ELR (cell line): ENCODE results near the gene ANKRD9.
A peak's percentile ranks its signal among the peaks of the same experiment; 100 is the strongest.

Experiments used
- DNase-seq: peaks from one replicate; pipeline ENCODE4 v3.0.0-alpha.2; 2015; ENCODE audit warnings: low read depth

The ANKRD9 gene

GRCh38 chr14:102512793-102513300, 3.3 kb upstream of the ANKRD9 start:
- DNase-seq: no peak

- DNase-seq: no peak
These were observed 2.0 kb upstream of the ANKRD9 start for GRCh38 chr14:102511538-102511937.

GRCh38 chr14:102510616-102511520, 1.3 kb upstream of the ANKRD9 start:
- DNase-seq: no peak

- DNase-seq: peak; percentile 72
These were observed 516 bp downstream of the ANKRD9 start for GRCh38 chr14:102508774-102509745.

DNA sequence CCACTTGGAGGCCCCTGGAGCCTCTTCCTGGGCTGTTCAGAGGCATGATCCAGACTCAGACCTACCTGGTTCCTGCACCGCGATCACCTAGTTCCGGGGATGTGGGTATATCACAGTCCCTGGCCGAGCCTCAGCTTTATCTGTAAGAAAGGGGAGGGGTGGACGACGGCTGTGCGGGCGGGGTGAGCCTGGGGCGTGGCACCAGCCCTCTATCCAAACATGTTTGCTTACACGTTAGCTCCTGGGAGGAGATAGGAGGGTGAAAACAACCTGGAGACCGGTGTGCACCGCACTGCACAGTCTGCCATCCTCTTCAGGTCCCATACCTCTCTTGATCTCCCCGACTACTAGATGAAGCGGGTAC, 1.2 kb downstream of the ANKRD9 start:
- no peak for DNase-seq

DNA sequence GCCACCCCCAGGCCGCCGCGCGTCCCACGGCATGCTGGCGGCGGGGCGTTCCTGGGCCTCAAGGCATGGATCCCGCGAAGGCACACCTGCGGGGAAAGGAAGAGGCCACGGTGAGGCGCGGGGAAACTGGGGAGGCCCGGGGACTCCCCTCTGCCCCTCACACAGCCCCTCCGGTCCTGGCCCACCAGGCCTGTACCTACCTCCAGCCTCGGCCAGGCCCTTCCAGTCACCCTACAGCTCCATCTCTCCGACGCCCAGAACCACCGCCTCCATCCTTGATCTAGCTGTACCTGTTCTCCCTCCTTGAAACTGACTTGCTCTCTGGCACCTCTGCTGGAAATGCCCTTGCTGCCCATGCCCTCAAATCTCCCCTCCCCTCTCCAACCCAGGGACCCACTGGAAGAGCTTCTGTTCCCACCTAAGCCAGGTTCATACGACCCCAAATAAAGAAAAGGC, 1.7 kb downstream of the ANKRD9 start:
- no peak for DNase-seq

GRCh38 chr14:102507081-102507856, 2.3 kb downstream of the ANKRD9 start:
- no peak for DNase-seq

GRCh38 chr14:102506626-102506925, 3.0 kb downstream of the ANKRD9 start:
- DNase-seq: no peak

DNA sequence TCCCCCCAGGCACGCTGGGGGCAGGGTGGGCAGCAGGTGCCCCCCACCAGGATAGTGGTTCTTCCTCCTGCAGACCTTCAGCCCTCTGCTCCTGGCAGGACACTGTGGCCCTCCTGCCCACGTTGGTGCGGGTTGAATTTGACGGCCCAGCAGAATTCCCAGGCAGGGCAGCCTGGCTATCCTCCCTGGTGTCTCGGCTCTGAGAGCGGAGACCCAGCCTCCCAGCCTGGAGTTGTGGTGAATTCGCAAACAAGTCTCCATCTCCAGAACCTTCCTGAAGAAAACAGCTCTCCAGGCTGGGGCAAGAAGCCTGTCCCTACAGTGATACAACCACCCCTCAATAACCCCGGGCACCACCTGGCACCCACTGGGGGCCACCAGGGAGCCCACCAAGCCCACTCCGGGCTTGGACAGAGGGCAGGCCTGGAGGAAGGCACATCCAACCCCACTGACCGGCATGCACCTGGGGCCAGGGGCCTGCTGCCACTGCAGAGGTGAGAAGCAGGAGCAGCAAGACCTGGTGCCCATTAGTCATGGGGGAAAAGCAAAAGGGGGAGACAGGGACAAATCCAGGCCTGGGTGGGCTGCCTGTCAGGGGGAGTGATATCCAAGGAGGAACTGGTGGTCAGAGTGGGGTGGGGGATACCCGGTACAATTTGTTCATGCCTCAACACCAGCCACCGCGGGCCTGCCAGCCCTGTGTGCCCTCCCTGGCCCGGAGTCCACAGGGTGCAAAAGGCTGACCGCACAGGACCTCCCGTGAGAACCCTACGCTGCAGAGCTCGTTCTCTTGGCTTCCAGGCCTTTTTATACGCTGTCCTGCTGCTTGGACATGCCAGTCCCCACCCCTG, 3.6 kb downstream of the ANKRD9 start:
- DNase-seq: no peak

DNA sequence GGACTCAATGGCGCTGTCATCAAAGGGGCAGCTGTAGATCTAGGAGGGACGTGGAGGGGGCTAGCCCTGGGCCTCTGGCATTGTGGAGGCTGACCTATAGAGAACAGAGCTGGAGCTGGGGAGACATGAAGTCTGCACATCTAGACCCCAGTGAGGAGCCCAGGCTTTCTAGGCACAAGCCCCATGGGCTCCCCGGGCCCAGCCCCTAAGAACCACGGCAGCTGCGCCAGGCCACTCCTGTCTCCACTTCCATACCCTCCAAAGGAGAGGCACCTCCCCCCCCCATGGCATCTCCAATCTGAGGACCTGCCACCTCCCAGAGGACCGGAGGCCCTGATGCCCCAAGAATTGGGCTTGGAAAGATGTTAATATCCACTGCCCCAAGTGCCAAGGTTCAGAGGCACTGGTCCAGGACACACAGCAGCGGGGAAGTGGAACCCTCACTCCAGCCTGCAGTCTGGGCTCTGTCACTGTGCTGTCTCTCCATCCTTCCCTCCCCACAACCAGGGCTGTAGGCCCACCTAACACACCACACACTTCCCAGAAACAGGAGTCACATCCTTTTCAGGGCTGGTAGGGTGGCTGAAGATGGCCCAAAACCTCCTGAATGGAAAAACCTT, 4.5 kb downstream of the ANKRD9 start:
- DNase-seq: no peak

DNA sequence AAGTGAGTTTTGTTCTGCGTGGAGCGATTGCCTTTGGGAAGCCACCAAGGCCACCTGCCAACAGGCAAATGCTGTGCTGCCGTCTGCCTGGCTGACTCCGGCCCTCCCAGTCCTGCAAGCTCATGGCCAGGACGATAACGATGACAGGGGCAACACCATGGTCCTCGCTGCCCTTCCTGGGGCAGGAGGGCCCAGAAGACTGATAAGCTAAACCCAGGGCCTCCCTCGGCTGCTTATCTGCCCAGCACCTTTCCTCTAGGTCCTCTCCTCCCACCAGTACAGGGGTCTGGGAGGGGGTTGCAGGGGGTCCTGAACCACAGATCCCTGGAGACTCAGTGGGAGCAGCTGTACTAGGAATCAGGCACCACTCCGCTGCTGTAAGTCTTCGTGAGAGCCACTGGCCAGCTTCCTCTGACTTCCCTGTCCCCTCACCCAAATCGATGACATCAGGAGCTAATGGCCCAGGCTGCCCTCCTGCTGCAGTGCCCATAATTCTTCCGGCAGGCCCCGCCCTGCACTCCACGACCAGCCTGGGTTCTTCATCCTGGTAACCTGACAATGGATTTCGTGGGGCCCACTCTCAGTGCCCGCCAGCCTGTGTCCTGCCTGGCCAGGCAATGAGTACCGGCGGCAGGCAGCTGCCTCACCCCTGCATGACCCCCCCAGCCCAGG, 5.1 kb downstream of the ANKRD9 start:
- DNase-seq: no peak

GRCh38 chr14:102503641-102504327, 5.8 kb downstream of the ANKRD9 start:
- DNase-seq: peak; percentile 41

- no peak for DNase-seq
These were observed 7.0 kb downstream of the ANKRD9 start for GRCh38 chr14:102502571-102502970.

GRCh38 chr14:102501751-102502315, 7.7 kb downstream of the ANKRD9 start:
- no peak for DNase-seq

DNA sequence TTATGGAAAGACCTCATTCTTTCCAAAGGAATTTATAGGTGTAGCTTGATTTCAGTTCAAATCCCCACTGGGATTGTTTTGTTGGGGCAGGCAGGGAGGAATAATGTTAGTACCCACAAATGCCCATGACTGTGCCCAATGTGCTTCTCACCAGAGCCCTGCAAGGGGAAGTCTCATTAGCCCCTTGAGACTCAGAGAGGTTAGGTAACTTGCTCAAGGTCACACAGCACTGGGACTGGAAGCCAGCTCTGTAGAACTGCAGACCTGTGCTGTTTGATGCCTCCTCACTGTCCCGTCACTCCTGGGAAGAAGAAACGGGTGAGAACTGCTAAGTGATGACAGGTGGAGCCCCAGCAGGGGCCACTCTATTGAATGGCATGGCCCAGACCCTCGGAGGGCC, 8.9 kb downstream of the ANKRD9 start:
- no peak for DNase-seq

GRCh38 chr14:102500158-102500662, 9.4 kb downstream of the ANKRD9 start:
- DNase-seq: peak; percentile 69

GRCh38 chr14:102499401-102500157, 10.0 kb downstream of the ANKRD9 start:
- no peak for DNase-seq

GRCh38 chr14:102498678-102499265, 10.8 kb downstream of the ANKRD9 start:
- DNase-seq: no peak
